CD4-positive, alpha-beta memory T cell (primary cell): ENCODE results near the gene TTYH2. TPM values are rescaled to one million over a fixed set of nuclear protein-coding genes. Genes with fewer than 3 reads are reported as not detected.
"Not testable (repeated sequence)": the region's sequence is repeated elsewhere in the genome, so short reads cannot be mapped to it uniquely, and the experiment has no call there.

Experiments used
- CTCF ChIA-PET: fragments of 350-600 bp; sonication (Branson Sonifier 250); formaldehyde crosslinking; loops from one replicate; lab custom pipeline; 2021; ENCODE audit warnings: inconsistent platforms; ENCODE audit not compliant: partially characterized antibody; lab: Charles Lee
- POLR2A ChIA-PET: fragments of 350-600 bp; sonication (Branson Sonifier 250); formaldehyde crosslinking; loops from one replicate; lab custom pipeline; 2021; ENCODE audit not compliant: partially characterized antibody; lab: Charles Lee
- DNase-seq, 5 donors: peaks; one replicate each; pipeline versions ENCODE4 v3.0.0 to v3.0.0-alpha.2; 2020 to 2022; ENCODE audit warnings: mixed read lengths in 1 of 5
- H3K27ac ChIP-seq: one replicate; pipeline ENCODE4 v1.7.0; 2013; ENCODE audit warnings: low read depth, low read length
- H3K27me3 ChIP-seq: 2 replicates; pipeline ENCODE4 v1.7.0; 2013; ENCODE audit warnings: mild to moderate bottlenecking, low read length, moderate library complexity; ENCODE audit not compliant: insufficient read depth
- H3K36me3 ChIP-seq: 2 replicates; pipeline ENCODE4 v1.7.0; 2013; ENCODE audit warnings: mild to moderate bottlenecking, low read length, moderate library complexity; ENCODE audit not compliant: insufficient read depth
- H3K4me1 ChIP-seq: 2 replicates; pipeline ENCODE4 v1.7.0; 2013; ENCODE audit warnings: mild to moderate bottlenecking, low read length, moderate library complexity; ENCODE audit not compliant: insufficient read depth
- H3K4me3 ChIP-seq, 2 donors: one replicate each; pipeline ENCODE4 v1.7.0; 2013; ENCODE audit warnings: low read length in 2 of 2, mild to moderate bottlenecking in 1 of 2
- H3K9me3 ChIP-seq, 2 donors: one replicate each; pipeline ENCODE4 v1.7.0; 2013; ENCODE audit warnings: low read length in 2 of 2, control low read depth in 1 of 2; ENCODE audit not compliant: control insufficient read depth in 1 of 2
- H3K27ac Mint-ChIP-seq, 7 donors: one replicate each; pipeline ENCODE4 v1.8.0; 2020 to 2021; ENCODE audit warnings: mixed read lengths in 7 of 7, mild to moderate bottlenecking in 6 of 7, inconsistent platforms in 3 of 7, moderate library complexity in 3 of 7
- H3K27me3 Mint-ChIP-seq, 2 donors: one replicate each; pipeline ENCODE4 v1.8.0; 2020 to 2021; ENCODE audit warnings: mixed read lengths in 2 of 2
- H3K36me3 Mint-ChIP-seq, 2 donors: one replicate each; pipeline ENCODE4 v1.8.0; 2020 to 2021; ENCODE audit warnings: mixed read lengths in 2 of 2, inconsistent platforms in 1 of 2, mild to moderate bottlenecking in 1 of 2
- H3K4me1 Mint-ChIP-seq, 4 donors: one replicate each; pipeline ENCODE4 v1.8.0; 2020 to 2021; ENCODE audit warnings: mixed read lengths in 4 of 4, mild to moderate bottlenecking in 1 of 4
- H3K4me3 Mint-ChIP-seq, 8 donors: one replicate each; pipeline ENCODE4 v1.8.0; 2020 to 2021; ENCODE audit warnings: mixed read lengths in 8 of 8, mild to moderate bottlenecking in 7 of 8, moderate library complexity in 6 of 8, inconsistent platforms in 3 of 8
- H3K9me3 Mint-ChIP-seq, 8 donors: one replicate each; pipeline ENCODE4 v1.8.0; 2020 to 2021; ENCODE audit warnings: mixed read lengths in 8 of 8, mild to moderate bottlenecking in 5 of 8, inconsistent platforms in 3 of 8, moderate library complexity in 1 of 8
- intact Hi-C: fragments of 100-400 bp; cut with micrococcal nuclease; formaldehyde crosslinking; loops from one replicate; pipeline ENCODE4 v1.15.1; 2023
- polyA plus RNA-seq, 2 donors: library from polyadenylated mRNA; unstranded; fragments of 300-500 nt; fragmentation: Illumina TruSeq; gene quantifications; one replicate each; pipeline ENCODE4 v1.2.3, GENCODE V29; 2021
- total RNA-seq, 2 experiments: library from RNA; stranded (reverse); gene quantifications; one replicate each; pipeline ENCODE4 v1.2.3, GENCODE V29; 2021

Gene TTYH2
- total and polyA plus RNA-seq, 4 experiments from 2014 or later = 7.0 to 42.4 (median 24.2) TPM

DNA sequence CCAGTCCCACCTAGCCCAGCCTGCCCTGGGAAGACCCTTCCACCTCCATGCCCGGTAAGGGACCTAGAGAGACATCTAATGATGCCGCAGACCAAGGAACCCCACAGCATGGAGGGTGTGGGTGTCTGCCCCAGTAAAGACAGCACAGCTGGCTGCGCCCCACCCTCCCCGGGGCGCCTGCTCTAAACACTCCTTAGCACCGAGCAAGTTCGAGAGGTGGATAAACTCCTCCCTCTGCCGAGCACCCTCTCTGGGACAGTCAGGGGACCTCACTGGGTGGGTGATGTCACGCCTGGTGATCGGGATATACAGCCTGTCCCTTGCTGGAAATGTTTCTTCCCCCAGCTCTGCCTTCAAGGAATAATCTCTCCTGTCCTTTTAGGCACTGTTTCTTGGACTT, 43.9 kb downstream of the TTYH2 start:
- no peak overlapping the region for H3K27ac ChIP-seq
- peak overlapping the region in 2 of 7 donors; percentile 10 to 27 for H3K27ac Mint-ChIP-seq
- H3K4me3 ChIP-seq = no peak overlapping the region
- no peaks in the 10 kb centered on the region for H3K9me3 ChIP-seq
- H3K27me3 Mint-ChIP-seq = no peaks in the 10 kb centered on the region
- ChIA-PET CTCF (no interaction called here), POLR2A (interaction anchor here (1.0 kb wide), 1 partner anchor 8 kb away, joined by 3 read pairs; no protein-coding TSS in a partner anchor)
- DNase-seq = no peak
- H3K4me1 ChIP-seq = no peaks in the 10 kb centered on the region
- H3K36me3 ChIP-seq = peaks cover 3% of the 10 kb centered on the region
- intact Hi-C loops = no loop called here
- peaks cover 0 to 1% (median 0%) of the 10 kb centered on the region in 4 donors for H3K4me1 Mint-ChIP-seq
- no peaks in the 10 kb centered on the region for H3K9me3 Mint-ChIP-seq
- H3K36me3 Mint-ChIP-seq = peaks cover 13 to 18% of the 10 kb centered on the region in 2 donors
- no peaks in the 10 kb centered on the region for H3K27me3 ChIP-seq
- no peak overlapping the region for H3K4me3 Mint-ChIP-seq

DNA sequence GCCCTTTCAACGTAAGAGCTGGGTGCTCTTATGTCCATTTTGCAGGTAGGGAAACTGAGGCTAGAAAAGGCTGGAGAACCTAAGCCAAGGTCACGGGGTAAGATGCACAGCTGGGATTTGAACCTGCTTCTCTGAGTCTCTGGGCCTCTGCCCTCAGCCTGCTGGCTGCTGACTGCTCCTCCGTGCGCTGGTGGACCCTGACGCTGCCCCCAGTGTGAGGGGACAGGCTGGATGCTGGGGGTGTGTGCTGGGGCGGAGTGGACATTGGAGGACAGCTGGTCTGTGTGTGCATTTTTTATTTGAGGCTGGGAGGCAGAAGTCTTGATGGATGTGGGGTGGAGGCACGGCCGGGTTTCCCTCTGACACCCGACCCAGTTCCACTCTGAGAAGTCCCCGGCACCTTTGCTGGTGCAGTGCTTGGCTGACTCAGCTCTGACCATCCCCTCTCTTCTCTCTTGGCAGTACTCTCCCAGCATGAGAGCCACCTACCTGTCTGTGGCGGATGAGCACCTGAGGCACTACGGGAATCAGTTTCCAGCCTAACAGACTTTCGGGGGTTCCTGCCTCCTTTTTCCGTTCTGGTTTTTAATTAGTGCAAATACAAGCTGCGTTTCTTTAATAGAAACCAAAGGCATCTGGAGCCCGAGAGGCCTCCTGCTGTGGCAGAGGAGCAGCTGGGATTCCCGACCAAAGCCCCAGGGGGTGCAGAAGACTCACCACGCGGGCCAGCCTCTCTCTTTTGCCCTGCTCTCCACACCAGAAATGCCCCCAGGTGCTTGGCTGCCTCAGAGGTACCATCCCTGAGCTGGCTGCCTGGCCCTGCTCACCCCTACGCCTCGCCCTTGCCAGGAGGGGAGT, 46.5 kb downstream of the TTYH2 start:
- H3K9me3 ChIP-seq = no peaks in the 10 kb centered on the region
- no peaks in the 10 kb centered on the region for H3K27me3 ChIP-seq
- Mint-ChIP-seq H3K9me3 (no peaks in the 10 kb centered on the region), H3K36me3 (peaks cover 4 to 6% of the 10 kb centered on the region in 2 donors), H3K4me3 (no peak overlapping the region), H3K4me1 (peaks cover 0 to 8% (median under 1%) of the 10 kb centered on the region in 4 donors), H3K27me3 (no peaks in the 10 kb centered on the region), H3K27ac (peak overlapping the region in 4 of 7 donors; percentile 37 to 81 (median 64))
- H3K27ac ChIP-seq = no peak overlapping the region
- CTCF ChIA-PET = interaction anchor here (0.9 to 7.0 kb wide), 4 partner anchors 37 to 60 kb away, joined by 3 to 73 read pairs (median 4); partner anchors contain the start of gene TTYH2
- intact Hi-C loops = no loop called here
- H3K4me3 ChIP-seq = no peak overlapping the region
- no peaks in the 10 kb centered on the region for H3K36me3 ChIP-seq
- DNase-seq = no peak
- no peaks in the 10 kb centered on the region for H3K4me1 ChIP-seq
- POLR2A ChIA-PET = interaction anchor here (2.1 kb wide), 1 partner anchor 23 kb away, joined by 5 read pairs; no protein-coding TSS in a partner anchor

DNA sequence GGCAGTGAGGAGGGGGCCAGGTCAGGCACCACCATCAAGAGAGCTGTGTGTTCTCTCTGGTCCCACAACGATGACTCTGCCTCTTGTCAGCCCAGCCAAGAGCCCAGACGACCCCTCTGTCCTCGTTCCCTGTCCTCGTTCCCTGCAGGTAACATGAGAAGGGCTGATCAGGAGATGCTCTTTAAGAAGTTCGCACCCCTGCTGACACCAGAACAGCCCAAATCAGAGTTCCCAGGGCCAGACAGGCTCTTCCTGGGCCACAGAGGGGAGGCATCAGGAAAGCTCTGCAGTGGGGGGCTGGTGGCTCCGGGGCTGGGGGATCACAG, 47.1 kb downstream of the TTYH2 start:
- no peaks in the 10 kb centered on the region for H3K9me3 Mint-ChIP-seq
- Histone ChIP-seq H3K27ac (no peak overlapping the region), H3K27me3 (no peaks in the 10 kb centered on the region), H3K9me3 (no peaks in the 10 kb centered on the region), H3K36me3 (no peaks in the 10 kb centered on the region), H3K4me1 (no peaks in the 10 kb centered on the region), H3K4me3 (no peak overlapping the region)
- no peak for DNase-seq
- peak overlapping the region in 1 of 7 donors; percentile 63 for H3K27ac Mint-ChIP-seq
- peaks cover 0 to 8% (median under 1%) of the 10 kb centered on the region in 4 donors for H3K4me1 Mint-ChIP-seq
- H3K36me3 Mint-ChIP-seq = peaks cover 4 to 5% of the 10 kb centered on the region in 2 donors
- CTCF ChIA-PET = interaction anchor here (0.8 to 7.0 kb wide), 4 partner anchors 24 to 47 kb away, joined by 3 to 73 read pairs (median 4); partner anchors contain the start of gene TTYH2
- H3K27me3 Mint-ChIP-seq = no peaks in the 10 kb centered on the region
- H3K4me3 Mint-ChIP-seq = no peak overlapping the region
- intact Hi-C loops = no loop called here
- POLR2A ChIA-PET = no interaction called here

DNA sequence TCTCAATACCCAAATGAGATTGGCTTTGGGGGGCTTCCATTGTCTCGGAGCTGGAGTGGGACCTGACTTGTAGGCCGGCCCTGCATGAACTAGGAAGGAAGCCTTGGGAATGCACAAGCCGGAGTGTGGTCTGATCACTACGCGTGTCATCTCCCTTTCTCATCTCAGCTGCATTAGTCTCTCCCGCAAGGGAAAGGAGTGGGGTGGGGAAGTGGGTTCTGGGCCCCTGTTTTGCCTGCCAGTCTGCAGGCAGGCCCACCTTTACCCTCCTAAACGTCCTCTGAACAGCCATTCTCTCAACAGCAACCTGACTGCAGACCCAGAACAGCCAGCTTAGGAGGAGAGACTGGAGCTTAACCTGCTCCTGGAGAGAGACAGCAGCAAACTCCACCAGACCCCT, 49.2 kb downstream of the TTYH2 start:
- H3K4me1 ChIP-seq = no peaks in the 10 kb centered on the region
- POLR2A ChIA-PET = interaction anchor here (0.8 to 2.3 kb wide), 5 partner anchors 12 to 34 kb away, joined by 3 to 6 read pairs (median 4); partner anchors contain the start of gene DNAI2
- no peak overlapping the region for H3K27ac ChIP-seq
- no peaks in the 10 kb centered on the region for H3K27me3 Mint-ChIP-seq
- H3K27me3 ChIP-seq = no peaks in the 10 kb centered on the region
- no peak for DNase-seq
- CTCF ChIA-PET = interaction anchor here (1.3 to 7.0 kb wide), 3 partner anchors 9 to 34 kb away, joined by 3 to 73 read pairs (median 4); no protein-coding TSS in a partner anchor
- no peaks in the 10 kb centered on the region for H3K36me3 ChIP-seq
- peak overlapping the region in 4 of 7 donors; percentile 24 to 70 (median 54) for H3K27ac Mint-ChIP-seq
- H3K4me3 ChIP-seq = no peak overlapping the region
- peaks cover 1 to 14% (median 2%) of the 10 kb centered on the region in 4 donors for H3K4me1 Mint-ChIP-seq
- H3K9me3 Mint-ChIP-seq = no peaks in the 10 kb centered on the region
- peaks cover 4 to 5% of the 10 kb centered on the region in 2 donors for H3K36me3 Mint-ChIP-seq
- H3K4me3 Mint-ChIP-seq = no peak overlapping the region
- H3K9me3 ChIP-seq = no peaks in the 10 kb centered on the region
- intact Hi-C loops = no loop called here

DNA sequence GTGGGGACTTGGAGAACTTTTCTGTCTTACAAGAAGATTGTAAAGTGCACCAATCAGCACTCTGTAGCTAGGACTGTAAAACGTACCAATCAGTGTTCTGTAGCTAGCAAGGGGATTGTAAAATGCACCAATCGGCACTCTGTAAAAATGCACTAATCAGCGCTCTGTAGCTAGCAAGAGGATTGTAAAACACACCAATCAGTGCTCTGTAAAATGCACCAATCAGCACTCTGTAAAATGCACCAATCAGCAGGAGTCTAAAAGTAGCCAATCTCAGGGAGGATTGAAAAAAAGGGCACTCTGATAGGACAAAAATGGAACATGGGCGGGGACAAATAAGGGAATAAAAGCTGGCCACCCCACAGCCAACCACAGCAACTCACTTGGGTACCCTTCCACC, 53.7 kb downstream of the TTYH2 start:
- H3K36me3 ChIP-seq, H3K4me1 ChIP-seq, H3K36me3 Mint-ChIP-seq, H3K4me3 ChIP-seq, CTCF ChIA-PET, intact Hi-C loops, H3K9me3 Mint-ChIP-seq, H3K27me3 ChIP-seq, H3K27me3 Mint-ChIP-seq, H3K9me3 ChIP-seq, DNase-seq, H3K4me3 Mint-ChIP-seq, H3K27ac ChIP-seq: not testable (repeated sequence)
- Mint-ChIP-seq H3K4me1 (peaks cover 3 to 40% (median 7%) of the 10 kb centered on the region in 4 donors), H3K27ac (peak overlapping the region in 2 of 7 donors; percentile 36 to 82)
- POLR2A ChIA-PET = interaction anchor here (0.8 to 2.2 kb wide), 3 partner anchors 13 to 17 kb away, joined by 3 to 7 read pairs (median 4); no protein-coding TSS in a partner anchor

DNA sequence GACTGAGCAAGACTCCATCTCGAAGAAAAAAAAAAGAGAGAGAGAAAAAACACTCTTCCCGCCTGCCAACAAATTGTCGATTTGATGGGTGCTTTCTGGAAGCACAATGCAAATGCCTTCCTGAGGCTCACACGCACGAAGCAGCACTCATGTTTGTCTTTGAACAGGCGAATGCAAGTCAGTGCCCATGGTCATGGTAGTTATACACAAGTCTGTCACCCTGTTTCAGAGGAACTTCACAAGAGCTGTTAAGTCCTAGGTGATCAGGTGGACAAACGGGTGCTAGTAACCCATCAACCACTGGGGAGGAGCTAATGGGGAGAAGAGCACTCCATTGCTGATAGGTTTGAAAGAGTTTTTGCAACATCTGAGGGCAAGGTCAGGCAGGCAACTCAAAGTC, 54.2 kb downstream of the TTYH2 start:
- peaks cover 3 to 40% (median 10%) of the 10 kb centered on the region in 4 donors for H3K4me1 Mint-ChIP-seq
- intact Hi-C loops = no loop called here
- CTCF ChIA-PET = no interaction called here
- no peak for DNase-seq
- no peaks in the 10 kb centered on the region for H3K9me3 Mint-ChIP-seq
- Histone ChIP-seq H3K9me3 (no peaks in the 10 kb centered on the region), H3K4me1 (no peaks in the 10 kb centered on the region), H3K36me3 (no peaks in the 10 kb centered on the region), H3K4me3 (no peak overlapping the region), H3K27me3 (no peaks in the 10 kb centered on the region), H3K27ac (no peak overlapping the region)
- peak overlapping the region in 2 of 7 donors; percentile 27 to 76 for H3K27ac Mint-ChIP-seq
- H3K36me3 Mint-ChIP-seq = no peaks in the 10 kb centered on the region
- H3K27me3 Mint-ChIP-seq = no peaks in the 10 kb centered on the region
- POLR2A ChIA-PET = interaction anchor here (1.2 to 2.2 kb wide), 4 partner anchors 12 to 29 kb away, joined by 3 to 7 read pairs (median 4); no protein-coding TSS in a partner anchor
- H3K4me3 Mint-ChIP-seq = peak overlapping the region in 2 of 8 donors; percentile 11 to 39

DNA sequence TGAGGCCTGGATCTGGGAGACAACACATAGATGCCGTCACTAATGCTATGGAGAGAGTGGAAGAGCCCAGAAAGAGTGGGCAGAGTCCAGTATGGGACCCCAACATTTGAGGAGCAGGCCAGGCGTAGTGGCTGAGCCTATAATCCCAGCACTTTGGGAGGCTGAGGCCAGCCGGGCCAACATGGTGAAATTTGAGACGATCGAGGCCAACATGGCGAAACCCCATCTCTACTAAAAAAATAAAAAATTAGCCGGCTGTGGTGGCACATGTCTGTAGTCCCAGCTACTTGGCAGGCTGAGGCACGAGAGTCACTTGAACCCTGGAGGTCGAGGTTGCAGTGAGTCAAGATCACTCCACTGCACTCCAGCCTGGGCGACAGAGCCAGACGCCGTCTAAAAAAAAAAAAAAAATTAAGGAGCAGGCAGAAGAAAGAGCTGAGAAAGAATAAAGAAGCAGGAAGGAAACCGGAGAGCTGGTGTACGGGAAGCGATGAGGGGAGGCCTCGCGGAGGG, 54.7 kb downstream of the TTYH2 start:
- DNase-seq = no peak
- Histone ChIP-seq H3K27ac (no peak overlapping the region), H3K27me3 (no peaks in the 10 kb centered on the region), H3K4me3 (no peak overlapping the region), H3K4me1 (no peaks in the 10 kb centered on the region), H3K36me3 (no peaks in the 10 kb centered on the region), H3K9me3 (no peaks in the 10 kb centered on the region)
- Mint-ChIP-seq H3K27ac (peak overlapping the region in 3 of 7 donors; percentile 27 to 76 (median 69)), H3K9me3 (no peaks in the 10 kb centered on the region), H3K4me1 (peaks cover 6 to 35% (median 14%) of the 10 kb centered on the region in 4 donors), H3K27me3 (no peaks in the 10 kb centered on the region), H3K36me3 (no peaks in the 10 kb centered on the region), H3K4me3 (peak overlapping the region in 2 of 8 donors; percentile 29 to 39)
- intact Hi-C loops = no loop called here
- POLR2A ChIA-PET = interaction anchor here (1.2 to 2.2 kb wide), 4 partner anchors 11 to 29 kb away, joined by 3 to 7 read pairs (median 4); no protein-coding TSS in a partner anchor
- CTCF ChIA-PET = interaction anchor here (1.2 kb wide), 1 partner anchor 29 kb away, joined by 3 read pairs; no protein-coding TSS in a partner anchor
